Aorta (tissue), 5 donors: ENCODE measurements around the gene FAM47E. TPM values are rescaled to one million over a fixed set of nuclear protein-coding genes. Genes with fewer than 3 reads are reported as not detected.

Experiments used
- ATAC-seq: fragments of 200-7000 bp; cut with Tn5 transposase; one replicate; pipeline ENCODE4 v1.9.1; 2022; ENCODE audit warnings: moderate library complexity; ENCODE audit not compliant: low FRiP score
- DNase-seq, 2 donors: peaks; one replicate each; pipeline ENCODE4 v3.0.0-alpha.2; 2020
- H3K27ac ChIP-seq, 2 donors: one replicate each; pipeline ENCODE4 v1.5.1; 2013; ENCODE audit warnings: low read length in 2 of 2, mild to moderate bottlenecking in 2 of 2, moderate library complexity in 2 of 2, control low read depth in 1 of 2, inconsistent platforms in 1 of 2, low read depth in 1 of 2
- H3K27me3 ChIP-seq, 2 donors: one replicate each; pipeline ENCODE4 v1.6.1; 2013; ENCODE audit warnings: control low read depth in 1 of 2, low read length in 1 of 2, mild to moderate bottlenecking in 1 of 2, moderate library complexity in 1 of 2; ENCODE audit not compliant: insufficient read depth in 2 of 2, control insufficient read depth in 1 of 2
- H3K36me3 ChIP-seq, 2 donors: one replicate each; pipeline ENCODE4 v1.6.1; 2013; ENCODE audit warnings: control low read depth in 1 of 2, low read length in 1 of 2, mild to moderate bottlenecking in 1 of 2; ENCODE audit not compliant: insufficient read depth in 2 of 2, control insufficient read depth in 1 of 2
- H3K4me1 ChIP-seq, 2 donors: one replicate each; pipeline ENCODE4 v1.6.1; 2013; ENCODE audit warnings: low read length in 2 of 2, control low read depth in 1 of 2, mild to moderate bottlenecking in 1 of 2, moderate library complexity in 1 of 2; ENCODE audit not compliant: insufficient read depth in 2 of 2, control insufficient read depth in 1 of 2
- H3K4me3 ChIP-seq, 2 donors: one replicate each; pipeline ENCODE4 v1.5.1; 2013; ENCODE audit warnings: low read length in 2 of 2, control low read depth in 1 of 2, mild to moderate bottlenecking in 1 of 2
- H3K9me3 ChIP-seq: one replicate; pipeline ENCODE4 v1.6.1; 2013; ENCODE audit warnings: mild to moderate bottlenecking, low read length; ENCODE audit not compliant: control insufficient read depth
- WGBS, 2 donors: extraction: QIAGEN DNeasy Blood & Tissue Kit; methylation state at CpG; one replicate each; pipeline ENCODE4 v1.1.7; 2013; 5-methylcytosine and 5-hydroxymethylcytosine counted together
- intact Hi-C, 2 donors: fragments of 100-400 bp; cut with DNase I; formaldehyde crosslinking; loops; one replicate each; pipeline versions ENCODE4 v1.14.2 to v1.15.0; 2022
- polyA plus RNA-seq, 2 donors: library from polyadenylated mRNA; stranded (reverse); fragments of 200-250 nt; gene quantifications; one replicate each; pipeline ENCODE4 v1.2.3, GENCODE V29; 2013
- total RNA-seq, 2 donors: library from RNA; stranded (reverse); fragmentation: NEBNext Ultra II Directional; extraction: Animal tissue kit (Norgen Biotek cat#: 25700); gene quantifications; one replicate each; pipeline ENCODE4 v1.2.1, GENCODE V29; 2021
- donor health status: healthy with polysubstance abuse.
- donor health status: Bipolar disorder and iron deficiency.
- donor health status: DM: no; HTN: no; CAD: no.
- donor health status: DM: no; HTN: no; CAD: no.
- donor health status: DM: yes; HTN: yes; CAD: no.

FAM47E gene
- total and polyA plus RNA-seq, 4 donors: 1.2 to 2.4 (median 1.8) TPM

DNA sequence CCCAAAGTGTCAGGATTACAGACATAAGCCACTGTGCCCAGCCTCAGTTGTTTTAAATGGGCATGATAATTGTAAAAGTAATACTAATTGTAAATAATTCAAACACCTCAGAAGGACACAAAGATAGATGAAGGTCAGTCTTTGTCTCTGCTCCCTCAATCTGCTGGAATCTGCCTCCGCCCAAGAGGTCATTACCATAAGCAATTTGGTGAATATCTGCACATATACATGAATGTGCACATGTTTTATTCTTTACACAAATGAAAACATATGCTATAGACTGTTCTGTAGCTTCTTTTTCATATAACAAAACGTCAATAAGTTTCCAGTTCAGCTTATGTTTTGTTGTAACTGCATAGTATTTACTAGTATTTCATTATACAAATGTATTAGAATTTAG, 62.0 kb downstream of the FAM47E start:
- DNase-seq (no peak), ATAC-seq (no peak)
- no peak overlapping the region for H3K4me3 ChIP-seq
- H3K36me3 ChIP-seq: peaks cover 0 to 6% of the 10 kb centered on the region in 2 donors
- H3K9me3 ChIP-seq: peaks cover 2% of the 10 kb centered on the region
- 89 to 90% methylated on average over 2 of the region's 2 CpGs for WGBS, 2 donors
- no peaks in the 10 kb centered on the region for H3K4me1 ChIP-seq
- no peaks in the 10 kb centered on the region for H3K27me3 ChIP-seq
- intact Hi-C loops: no loop called here
- no peak overlapping the region for H3K27ac ChIP-seq

DNA sequence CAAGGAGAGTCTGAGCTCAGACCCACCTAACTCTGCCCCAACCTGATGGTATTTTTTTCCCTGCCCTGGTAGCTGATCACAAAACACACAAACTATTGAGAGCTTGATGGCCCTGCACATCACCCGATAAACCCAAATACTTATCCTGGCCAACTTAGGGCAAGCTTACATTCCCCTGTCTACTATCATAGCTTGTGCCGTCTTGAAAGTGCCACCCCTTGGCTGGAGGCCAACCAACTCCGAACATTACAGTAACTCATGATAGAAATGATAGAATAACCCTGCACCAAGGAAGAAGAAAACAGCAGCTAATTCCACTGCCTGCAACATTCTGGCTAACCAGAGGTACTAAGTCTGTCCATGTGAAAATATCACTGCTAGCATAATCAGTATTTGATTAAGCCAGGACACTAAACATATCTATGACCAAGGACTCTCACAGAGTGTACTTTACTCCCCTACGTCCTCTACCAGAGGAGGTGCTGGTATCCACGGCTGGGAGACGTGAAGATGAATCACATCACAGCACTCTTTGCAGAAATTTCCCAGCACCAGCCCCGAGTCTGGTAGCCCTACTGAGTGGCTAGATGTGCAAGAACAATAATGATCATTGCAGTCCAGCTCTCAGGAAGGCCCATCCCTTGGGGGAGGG, 63.9 kb downstream of the FAM47E start:
- WGBS, 2 donors: 75% methylated on average over 7 of the region's 7 CpGs
- no peaks in the 10 kb centered on the region for H3K27me3 ChIP-seq
- ATAC-seq (no peak), DNase-seq (no peak)
- H3K9me3 ChIP-seq: peaks cover 2% of the 10 kb centered on the region
- intact Hi-C loops: no loop called here
- H3K36me3 ChIP-seq: peaks cover 0 to 3% of the 10 kb centered on the region in 2 donors
- no peak overlapping the region for H3K4me3 ChIP-seq
- H3K4me1 ChIP-seq: no peaks in the 10 kb centered on the region
- no peak overlapping the region for H3K27ac ChIP-seq

DNA sequence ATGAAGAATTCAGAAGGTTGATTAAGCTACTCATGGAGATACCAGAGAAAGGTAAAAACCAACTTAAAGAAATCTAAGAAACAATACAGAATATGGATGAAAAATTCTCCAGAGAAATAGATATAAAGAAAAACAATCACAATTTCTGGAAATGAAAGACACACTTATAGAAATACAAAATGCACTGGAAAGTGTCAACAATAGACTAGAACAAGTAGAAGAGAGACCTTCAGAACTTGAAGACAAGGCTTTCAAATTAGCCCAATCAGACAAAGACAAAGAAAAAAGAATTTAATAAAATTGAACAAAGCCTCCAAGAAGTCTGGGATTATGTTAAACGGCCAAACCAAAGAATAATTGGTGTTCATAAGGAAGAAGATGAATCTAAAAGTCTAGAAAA, 64.6 kb downstream of the FAM47E start:
- Histone ChIP-seq H3K27ac (no peak overlapping the region), H3K4me1 (no peaks in the 10 kb centered on the region), H3K4me3 (no peak overlapping the region), H3K36me3 (no peaks in the 10 kb centered on the region), H3K27me3 (no peaks in the 10 kb centered on the region), H3K9me3 (peaks cover 2% of the 10 kb centered on the region)
- ATAC-seq: no peak
- DNase-seq: no peak
- intact Hi-C loops: no loop called here
- WGBS, 2 donors: 92 to 97% methylated on average over 1 of the region's 1 CpG

GRCh38 chr4:76322236-76322635, 70.7 kb downstream of the FAM47E start:
- no peaks in the 10 kb centered on the region for H3K4me1 ChIP-seq

DNA sequence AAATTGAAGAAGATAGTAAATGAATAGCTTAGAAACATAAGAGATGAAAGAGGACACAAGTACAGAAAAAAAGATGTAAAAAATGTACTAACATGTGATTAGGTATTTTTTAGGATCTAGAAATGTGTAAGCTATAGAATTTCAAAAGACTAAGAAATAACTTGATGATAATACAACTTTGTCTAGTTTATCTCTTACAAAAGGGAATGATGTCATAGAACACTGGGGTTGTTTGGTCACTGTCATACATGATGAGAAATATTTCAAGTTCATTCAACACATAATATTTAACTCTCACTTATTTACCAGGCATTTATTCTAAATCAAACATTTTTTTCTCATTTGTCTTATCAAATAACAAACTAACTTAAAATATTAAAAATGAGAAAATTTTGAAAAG, 73.6 kb downstream of the FAM47E start:
- no peaks in the 10 kb centered on the region for H3K36me3 ChIP-seq
- H3K4me3 ChIP-seq: no peak overlapping the region
- peaks cover 1% of the 10 kb centered on the region for H3K9me3 ChIP-seq
- ATAC-seq (no peak), DNase-seq (no peak)
- H3K27ac ChIP-seq: no peak overlapping the region
- intact Hi-C loops: no loop called here
- H3K4me1 ChIP-seq: no peaks in the 10 kb centered on the region
- H3K27me3 ChIP-seq: no peaks in the 10 kb centered on the region

More at GRCh38 chr4:76322236-76322635, 70.7 kb downstream of the FAM47E start:
- H3K36me3 ChIP-seq: no peaks in the 10 kb centered on the region
- ATAC-seq (no peak), DNase-seq (no peak)
- no peaks in the 10 kb centered on the region for H3K27me3 ChIP-seq
- H3K9me3 ChIP-seq: no peaks in the 10 kb centered on the region
- no peak overlapping the region for H3K4me3 ChIP-seq
- WGBS, 2 donors: 75 to 83% methylated on average over 3 of the region's 3 CpGs
- no peak overlapping the region for H3K27ac ChIP-seq
- intact Hi-C loops: no loop called here

DNA sequence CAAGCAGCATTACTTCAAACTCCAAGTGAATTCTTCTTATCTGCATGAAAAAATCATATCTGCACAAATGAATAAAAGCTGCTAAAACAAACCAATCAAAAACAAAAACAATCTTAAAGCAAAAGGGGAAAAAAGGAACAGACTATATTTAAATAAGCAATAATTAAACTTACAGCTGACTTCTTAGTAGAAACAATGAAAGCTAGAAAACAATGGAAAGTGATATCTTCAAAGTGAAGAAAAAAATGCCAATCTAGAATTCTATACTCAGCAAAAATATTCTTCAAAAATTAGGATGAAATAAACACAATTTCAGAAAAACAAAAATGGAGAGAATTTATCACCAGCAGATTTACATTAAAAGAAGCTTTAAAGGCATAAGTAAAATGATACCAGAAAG, 75.0 kb downstream of the FAM47E start:
- no peak overlapping the region for H3K27ac ChIP-seq
- H3K9me3 ChIP-seq: peaks cover 1% of the 10 kb centered on the region
- intact Hi-C loops: no loop called here
- H3K36me3 ChIP-seq: no peaks in the 10 kb centered on the region
- no peak overlapping the region for H3K4me3 ChIP-seq
- H3K27me3 ChIP-seq: no peaks in the 10 kb centered on the region
- H3K4me1 ChIP-seq: no peaks in the 10 kb centered on the region
- ATAC-seq: no peak
- no peak for DNase-seq

Other genes starting within 250 kb of the FAM47E start
- 1 to 10 TPM; 1.2 to 1.6 TPM for gene CXCL9, start 244.2 kb upstream of the FAM47E start, total RNA-seq
- 1 to 10 TPM in 1 of 2 donors, under 1 TPM in 1; 0.38 to 4.4 TPM for gene CXCL9, start 244.2 kb upstream of the FAM47E start, polyA plus RNA-seq
- gene CXCL10, start 228.2 kb upstream of the FAM47E start, total RNA-seq: 1 to 10 TPM; 1.8 to 2.6 TPM
- gene CXCL10, start 228.2 kb upstream of the FAM47E start, polyA plus RNA-seq: 1 to 10 TPM in 1 of 2 donors, not detected in 1; 7.8 TPM
- gene CXCL11, start 215.7 kb upstream of the FAM47E start, total RNA-seq: under 1 TPM; 0.23 to 0.45 TPM
- 1 to 10 TPM in 1 of 2 donors, under 1 TPM in 1; 0.46 to 2.3 TPM for gene CXCL11, start 215.7 kb upstream of the FAM47E start, polyA plus RNA-seq
- under 1 TPM; 0.68 to 0.81 TPM for gene ART3, start 177.0 kb upstream of the FAM47E start, total RNA-seq
- not detected for gene ART3, start 177.0 kb upstream of the FAM47E start, polyA plus RNA-seq
- gene NUP54, start 103.3 kb upstream of the FAM47E start, total RNA-seq: 10 to 100 TPM; 38.8 to 45.5 TPM
- gene NUP54, start 103.3 kb upstream of the FAM47E start, polyA plus RNA-seq: 10 to 100 TPM; 19.8 to 24.3 TPM
- 100 to 1,000 TPM; 138 to 154 TPM for gene SCARB2, start 37.9 kb upstream of the FAM47E start, total RNA-seq
- 10 to 100 TPM; 44.3 to 73.6 TPM for gene SCARB2, start 37.9 kb upstream of the FAM47E start, polyA plus RNA-seq
- 10 to 100 TPM; 11.6 to 16.8 TPM for gene STBD1, start 55.0 kb downstream of the FAM47E start, total RNA-seq
- 10 to 100 TPM in 1 of 2 donors, 1 to 10 TPM in 1; 7.4 to 11.9 TPM for gene STBD1, start 55.0 kb downstream of the FAM47E start, polyA plus RNA-seq
- 1 to 10 TPM; 1.6 to 1.9 TPM for gene CCDC158, start 169.4 kb downstream of the FAM47E start, total RNA-seq
- 1 to 10 TPM in 1 of 2 donors, under 1 TPM in 1; 0.63 to 1.2 TPM for gene CCDC158, start 169.4 kb downstream of the FAM47E start, polyA plus RNA-seq
- 100 to 1,000 TPM in 1 of 2 donors, 10 to 100 TPM in 1; 51.3 to 173 TPM for gene SHROOM3, start 183.5 kb downstream of the FAM47E start, total RNA-seq
- 10 to 100 TPM; 14.1 to 14.3 TPM for gene SHROOM3, start 183.5 kb downstream of the FAM47E start, polyA plus RNA-seq